Measurements from ENCODE around the gene OR10T2. TPM values are rescaled to one million over a fixed set of nuclear protein-coding genes. Genes with fewer than 3 reads are reported as not detected.
"Not testable (repeated sequence)": the region's sequence is repeated elsewhere in the genome, so short reads cannot be mapped to it uniquely, and the experiment has no call there.

The OR10T2 gene
- polyA plus RNA-seq (ENCODE audit: insufficient read depth in 1 of 5, insufficient read length in 5 of 5, low replicate concordance in 1 of 5), result not detected
- long read RNA-seq, donor 1, result 0 reads
- long read RNA-seq, donor 2, result 0 reads
- long read RNA-seq, donor 3, result 0 reads
- long read RNA-seq, donor 4, result 0 reads
- long read RNA-seq, donor 5, result 0 reads
- long read RNA-seq, donor 6, result 0 reads
- long read RNA-seq, donor 7, result 0 reads
- long read RNA-seq, donor 8, result 0 reads

GRCh38 chr1:158398818-158399514 lies at the start of gene OR10T2:
Gene OR10T2 (minus strand): TSS chr1:158399466. CDS start chr1:158399466, 0 bp downstream.
- no peak for DNase-seq

GRCh38 chr1:158445376-158445775 lies 46.1 kb upstream of the OR10T2 start:
- no peak for DNase-seq

GRCh38 chr1:158434741-158435140 lies 35.5 kb upstream of the OR10T2 start:
- no peak for DNase-seq

- DNase-seq, result not testable (repeated sequence)
Measured at GRCh38 chr1:158430163-158430562, 30.9 kb upstream of the OR10T2 start.

GRCh38 chr1:158426137-158426536 lies 26.9 kb upstream of the OR10T2 start, which contains the start of gene OR10K2:
Gene OR10K2 (minus strand): TSS chr1:158426237. CDS start chr1:158420866, 5,371 bp downstream.
- no peak for DNase-seq

GRCh38 chr1:158425027-158425426 lies 25.8 kb upstream of the OR10T2 start:
- DNase-seq, result no peak

GRCh38 chr1:158422212-158422611 lies 22.9 kb upstream of the OR10T2 start:
- DNase-seq, result no peak

GRCh38 chr1:158417586-158417985 lies 18.3 kb upstream of the OR10T2 start:
- DNase-seq, result no peak

GRCh38 chr1:158414651-158415345 lies 15.5 kb upstream of the OR10T2 start:
- DNase-seq, result no peak

GRCh38 chr1:158407092-158407491 lies 7.8 kb upstream of the OR10T2 start:
- DNase-seq, result no peak

- no peak for DNase-seq
Measured at GRCh38 chr1:158400871-158401270, 1.6 kb upstream of the OR10T2 start.

- no peak for DNase-seq
Measured at GRCh38 chr1:158396646-158397045, 2.6 kb downstream of the OR10T2 start.

- no peak for DNase-seq
Measured at GRCh38 chr1:158393476-158393875, 5.8 kb downstream of the OR10T2 start.

GRCh38 chr1:158391099-158391498 lies 8.2 kb downstream of the OR10T2 start:
- no peak for DNase-seq

GRCh38 chr1:158390331-158390730 lies 8.9 kb downstream of the OR10T2 start:
- no peak for DNase-seq

- DNase-seq, result no peak
Measured at GRCh38 chr1:158374860-158375259, 24.4 kb downstream of the OR10T2 start.

GRCh38 chr1:158374101-158374500 lies 25.2 kb downstream of the OR10T2 start:
- not testable (repeated sequence) for DNase-seq

GRCh38 chr1:158371188-158371953 lies 27.9 kb downstream of the OR10T2 start:
- no peak for DNase-seq

- no peak for DNase-seq
Measured at GRCh38 chr1:158366783-158367182, 32.5 kb downstream of the OR10T2 start.

GRCh38 chr1:158362941-158363340 lies 36.3 kb downstream of the OR10T2 start:
- DNase-seq, result no peak

GRCh38 chr1:158362482-158362881 lies 36.8 kb downstream of the OR10T2 start:
- DNase-seq, result no peak

GRCh38 chr1:158357441-158357840 lies 41.8 kb downstream of the OR10T2 start:
- DNase-seq, result no peak

All from right lung (tissue), 10 donors.